Peyer's patch (tissue), 4 donors: Measurements from ENCODE around the gene RINL.
"Not testable (repeated sequence)": the region's sequence is repeated elsewhere in the genome, so short reads cannot be mapped to it uniquely, and the experiment has no call there.

Experiments
- CTCF ChIP-seq, 6 experiments: fragments of 450-650 bp in 4 of 6; fragments of 200-600 bp in 2 of 6; sonication (generic) in 1 of 6; IDR thresholded peaks; one replicate each; pipeline ENCODE4 v1.5.1; 2017 to 2019; ENCODE audit warnings: antibody characterized with exemption in 6 of 6, mild to moderate bottlenecking in 3 of 6, moderate library complexity in 1 of 6
- POLR2A ChIP-seq, 2 donors: fragments of 450-650 bp; IDR thresholded peaks; one replicate each; pipeline ENCODE4 v1.5.1; 2017; ENCODE audit warnings: antibody characterized with exemption in 2 of 2, mild to moderate bottlenecking in 2 of 2, moderate library complexity in 2 of 2

- not testable (repeated sequence) for TF ChIP-seq CTCF (IDR thresholded peaks at IDR 0.05)
- TF ChIP-seq POLR2A (IDR thresholded peaks at IDR 0.05) = peak; percentile 40 to 61
Measured at GRCh38 chr19:38825936-38826335, 52.1 kb downstream of the RINL start.
